Mesendoderm (in vitro differentiated cells): ENCODE results near the gene PBX1.

Source experiments
- DNase-seq: peaks from one replicate; pipeline ENCODE4 v3.0.0; 2013
- H2AK5ac ChIP-seq: 2 replicates; pipeline ENCODE4 v1.6.1; 2013; ENCODE audit warnings: low read length, inconsistent platforms
- H2BK120ac ChIP-seq: 2 replicates; pipeline ENCODE4 v1.6.1; 2013; ENCODE audit warnings: low read depth, mild to moderate bottlenecking, low read length, moderate library complexity, mixed read lengths
- H2BK15ac ChIP-seq: replicated peaks from 2 replicates; pipeline ENCODE4 v1.6.1; 2013; ENCODE audit warnings: low read depth, mild to moderate bottlenecking, moderate library complexity
- H2BK5ac ChIP-seq: 2 replicates; pipeline ENCODE4 v1.6.1; 2013; ENCODE audit warnings: low read length, inconsistent platforms
- H3K18ac ChIP-seq: 2 replicates; pipeline ENCODE4 v1.6.1; 2013; ENCODE audit warnings: mild to moderate bottlenecking, low read length, mixed read lengths
- H3K23ac ChIP-seq: one replicate; pipeline ENCODE4 v1.6.1; 2013; ENCODE audit warnings: low read length
- H3K27ac ChIP-seq: 2 replicates; pipeline ENCODE4 v1.5.1; 2013; ENCODE audit warnings: low read depth, mild to moderate bottlenecking, inconsistent platforms, low read length, moderate library complexity
- H3K27me3 ChIP-seq: 2 replicates; pipeline ENCODE4 v1.6.1; 2013; ENCODE audit warnings: low read length, control low read depth, mild to moderate bottlenecking, inconsistent platforms; ENCODE audit not compliant: insufficient read depth, poor library complexity
- H3K36me3 ChIP-seq: 2 replicates; pipeline ENCODE4 v1.6.1; 2013; ENCODE audit warnings: low read length, inconsistent platforms; ENCODE audit not compliant: control insufficient read depth, insufficient read depth
- H3K4ac ChIP-seq: one replicate; pipeline ENCODE4 v1.6.1; 2013; ENCODE audit warnings: low read depth, mild to moderate bottlenecking, low read length, moderate library complexity
- H3K4me1 ChIP-seq: 2 replicates; pipeline ENCODE4 v1.6.1; 2013; ENCODE audit warnings: low read depth, low read length, inconsistent platforms; ENCODE audit not compliant: control insufficient read depth
- H3K4me2 ChIP-seq: 2 replicates; pipeline ENCODE4 v1.6.1; 2013; ENCODE audit warnings: low read length
- H3K4me3 ChIP-seq: 2 replicates; pipeline ENCODE4 v1.5.1; 2013; ENCODE audit warnings: mild to moderate bottlenecking, low read length
- H3K56ac ChIP-seq: one replicate; pipeline ENCODE4 v1.6.1; 2013; ENCODE audit warnings: low read length
- H3K79me1 ChIP-seq: 2 replicates; pipeline ENCODE4 v1.6.1; 2013; ENCODE audit warnings: low read length, inconsistent platforms
- H3K79me2 ChIP-seq: 2 replicates; pipeline ENCODE4 v1.6.1; 2013; ENCODE audit warnings: mild to moderate bottlenecking, low read length; ENCODE audit not compliant: control insufficient read depth, insufficient read depth
- H3K9ac ChIP-seq: 2 replicates; pipeline ENCODE4 v1.6.1; 2013; ENCODE audit warnings: low read length, inconsistent platforms
- H4K5ac ChIP-seq: one replicate; pipeline ENCODE4 v1.6.1; 2013; ENCODE audit warnings: low read length
- H4K8ac ChIP-seq: one replicate; pipeline ENCODE4 v1.6.1; 2013; ENCODE audit warnings: low read depth, mild to moderate bottlenecking, control low read depth, low read length, moderate library complexity
- WGBS: extraction: QIAGEN DNeasy Blood & Tissue Kit; methylation state at CpG from one replicate; pipeline ENCODE4 v1.1.7; 2013; ENCODE audit warnings: low lambda C conversion rate, missing lambda C conversion rate; ENCODE audit not compliant: insufficient coverage; ENCODE audit errors: extremely low coverage; 5-methylcytosine and 5-hydroxymethylcytosine counted together

The PBX1 gene

GRCh38 chr1:164764333-164764732 lies 205.3 kb downstream of the PBX1 start:
- Histone ChIP-seq H2AK5ac (no peak overlapping the region), H2BK15ac (no peak overlapping the region), H3K4me2 (no peak overlapping the region), H3K36me3 (no peaks in the 10 kb centered on the region), H3K56ac (no peak overlapping the region), H2BK120ac (no peak overlapping the region), H4K5ac (no peak overlapping the region), H3K27me3 (no peaks in the 10 kb centered on the region), H2BK5ac (no peak overlapping the region), H3K79me1 (no peaks in the 10 kb centered on the region), H3K79me2 (no peaks in the 10 kb centered on the region), H3K4me3 (no peak overlapping the region), H4K8ac (no peak overlapping the region), H3K27ac (no peak overlapping the region), H3K18ac (no peak overlapping the region), H3K9ac (no peak overlapping the region), H3K4me1 (no peaks in the 10 kb centered on the region), H3K4ac (no peak overlapping the region), H3K23ac (no peak overlapping the region)
- no CpG with 5 or more reads among the region's 1 CpG for WGBS
- DNase-seq = no peak

GRCh38 chr1:164765557-164765956 lies 206.6 kb downstream of the PBX1 start:
- no peak overlapping the region for H3K27ac ChIP-seq
- no peak overlapping the region for H4K8ac ChIP-seq

GRCh38 chr1:164765992-164766720 lies 207.2 kb downstream of the PBX1 start:
- Histone ChIP-seq H3K36me3 (no peaks in the 10 kb centered on the region), H2BK15ac (no peak overlapping the region), H3K23ac (no peak overlapping the region), H3K4ac (no peak overlapping the region), H4K8ac (no peak overlapping the region), H2AK5ac (no peak overlapping the region), H3K56ac (no peak overlapping the region), H3K27ac (no peak overlapping the region), H3K4me2 (no peak overlapping the region), H3K4me3 (no peak overlapping the region), H3K79me2 (no peaks in the 10 kb centered on the region), H2BK120ac (no peak overlapping the region), H2BK5ac (no peak overlapping the region), H3K18ac (no peak overlapping the region), H4K5ac (no peak overlapping the region), H3K79me1 (peaks cover under 1% of the 10 kb centered on the region), H3K27me3 (no peaks in the 10 kb centered on the region), H3K9ac (no peak overlapping the region), H3K4me1 (peaks cover 1% of the 10 kb centered on the region)
- no peak for DNase-seq
- no CpG with 5 or more reads among the region's 1 CpG for WGBS

More at GRCh38 chr1:164765557-164765956, 206.6 kb downstream of the PBX1 start:
- peak; percentile 64 for DNase-seq
- Histone ChIP-seq H3K79me1 (no peaks in the 10 kb centered on the region), H4K5ac (no peak overlapping the region), H3K36me3 (no peaks in the 10 kb centered on the region), H3K18ac (no peak overlapping the region), H3K79me2 (no peaks in the 10 kb centered on the region), H2BK15ac (no peak overlapping the region), H2BK120ac (no peak overlapping the region), H3K9ac (no peak overlapping the region), H3K4me2 (no peak overlapping the region), H2BK5ac (no peak overlapping the region), H3K56ac (no peak overlapping the region), H3K4me1 (no peaks in the 10 kb centered on the region), H2AK5ac (no peak overlapping the region), H3K4me3 (no peak overlapping the region), H3K27me3 (no peaks in the 10 kb centered on the region), H3K4ac (no peak overlapping the region), H3K23ac (no peak overlapping the region)

GRCh38 chr1:164767752-164768402 lies 208.9 kb downstream of the PBX1 start:
- no peak overlapping the region for H4K8ac ChIP-seq
- H2BK120ac ChIP-seq = no peak overlapping the region
- H3K79me2 ChIP-seq = no peaks in the 10 kb centered on the region
- no peak overlapping the region for H3K18ac ChIP-seq
- no peak for DNase-seq
- no CpG with 5 or more reads among the region's 3 CpGs for WGBS
- H3K27me3 ChIP-seq = no peaks in the 10 kb centered on the region
- H3K27ac ChIP-seq = no peak overlapping the region
- no peak overlapping the region for H3K4me2 ChIP-seq
- H3K9ac ChIP-seq = no peak overlapping the region
- H3K4ac ChIP-seq = no peak overlapping the region
- H2BK15ac ChIP-seq = no peak overlapping the region
- H3K4me3 ChIP-seq = no peak overlapping the region
- H3K4me1 ChIP-seq = peaks cover 7% of the 10 kb centered on the region
- no peak overlapping the region for H3K56ac ChIP-seq
- no peak overlapping the region for H2BK5ac ChIP-seq
- no peaks in the 10 kb centered on the region for H3K36me3 ChIP-seq
- H3K79me1 ChIP-seq = peaks cover 2% of the 10 kb centered on the region
- H2AK5ac ChIP-seq = no peak overlapping the region
- no peak overlapping the region for H4K5ac ChIP-seq
- no peak overlapping the region for H3K23ac ChIP-seq

- Histone ChIP-seq H2BK5ac (no peak overlapping the region), H3K27ac (no peak overlapping the region), H3K4me3 (no peak overlapping the region), H3K27me3 (no peaks in the 10 kb centered on the region), H3K4me2 (no peak overlapping the region), H3K18ac (no peak overlapping the region), H3K23ac (no peak overlapping the region), H2BK120ac (no peak overlapping the region), H3K4ac (no peak overlapping the region), H4K8ac (no peak overlapping the region), H3K56ac (no peak overlapping the region), H3K4me1 (peaks cover 12% of the 10 kb centered on the region), H3K79me2 (no peaks in the 10 kb centered on the region), H4K5ac (no peak overlapping the region), H2AK5ac (no peak overlapping the region), H3K79me1 (peaks cover 2% of the 10 kb centered on the region), H3K9ac (no peak overlapping the region), H2BK15ac (no peak overlapping the region), H3K36me3 (no peaks in the 10 kb centered on the region)
- WGBS = no CpG with 5 or more reads among the region's 5 CpGs
- DNase-seq = peak; percentile 38
Measured at GRCh38 chr1:164768619-164769018, 209.6 kb downstream of the PBX1 start.
